Activated CD8-positive, alpha-beta memory T cell treated with anti-CD3 and anti-CD28 coated beads, Interleukin-2, amount 50 U/mL, for 4 hours (primary cell): ENCODE results near the gene TH.

Source experiments
- DNase-seq: peaks from one replicate; pipeline ENCODE4 v3.0.0-alpha.2; 2020

TH gene

GRCh38 chr11:2207773-2208621 is 36.4 kb upstream of the TH start:
- DNase-seq, result peak; percentile 9

- peak; percentile 9 for DNase-seq
These were observed 35.6 kb upstream of the TH start for GRCh38 chr11:2207212-2207611.

- peak; percentile 11 for DNase-seq
These were observed 34.5 kb upstream of the TH start for GRCh38 chr11:2205981-2206690.

GRCh38 chr11:2205214-2205720 is 33.7 kb upstream of the TH start:
- peak; percentile 4 for DNase-seq

- DNase-seq, result peak; percentile 14
These were observed 33.0 kb upstream of the TH start for GRCh38 chr11:2204361-2205213.

GRCh38 chr11:2203440-2204259 is 32.0 kb upstream of the TH start:
- DNase-seq, result peak; percentile 14

GRCh38 chr11:2202900-2203439 is 31.4 kb upstream of the TH start:
- DNase-seq, result peak; percentile 11

GRCh38 chr11:2202071-2202899 is 30.7 kb upstream of the TH start:
- DNase-seq, result peak; percentile 9

GRCh38 chr11:2201542-2201941 is 29.9 kb upstream of the TH start:
- no peak for DNase-seq

- DNase-seq, result no peak
These were observed 29.4 kb upstream of the TH start for GRCh38 chr11:2200957-2201519.

- no peak for DNase-seq
These were observed 28.9 kb upstream of the TH start for GRCh38 chr11:2200536-2200935.

GRCh38 chr11:2199466-2200341 is 28.1 kb upstream of the TH start:
- no peak for DNase-seq

- no peak for DNase-seq
These were observed 27.2 kb upstream of the TH start for GRCh38 chr11:2198621-2199365.

GRCh38 chr11:2197771-2198520 is 26.3 kb upstream of the TH start:
- DNase-seq, result no peak

GRCh38 chr11:2196970-2197770 is 25.6 kb upstream of the TH start:
- DNase-seq, result peak; percentile 73

- DNase-seq, result no peak
These were observed 24.1 kb upstream of the TH start for GRCh38 chr11:2195756-2196088.
